Stimulated activated memory B cell treated with anti-CD40 and anti-IgM and Interleukin-4, amounts not matched to agents 10 μg/mL and 1 μg/mL and 100 μg/mL, for 72 hours (primary cell): ENCODE measurements around the gene RPL23.

Experiments
- ATAC-seq: fragments of 150-1000 bp; cut with Tn5 transposase; 2 replicates; pipeline ENCODE4 v1.10.0; 2021
- H3K27ac Mint-ChIP-seq: one replicate; pipeline ENCODE4 v1.8.0; 2022; ENCODE audit warnings: mild to moderate bottlenecking, mixed read lengths
- H3K27me3 Mint-ChIP-seq: one replicate; pipeline ENCODE4 v1.8.0; 2022; ENCODE audit warnings: mixed read lengths
- H3K36me3 Mint-ChIP-seq: one replicate; pipeline ENCODE4 v1.8.0; 2022; ENCODE audit warnings: mixed read lengths
- H3K4me1 Mint-ChIP-seq: one replicate; pipeline ENCODE4 v1.8.0; 2022; ENCODE audit warnings: mixed read lengths
- H3K4me3 Mint-ChIP-seq: one replicate; pipeline ENCODE4 v1.8.0; 2022; ENCODE audit warnings: mild to moderate bottlenecking, moderate library complexity, mixed read lengths
- H3K9me3 Mint-ChIP-seq: one replicate; pipeline ENCODE4 v1.8.0; 2022; ENCODE audit warnings: mixed read lengths

Gene RPL23

GRCh38 chr17:38798614-38799500 lies 54.7 kb downstream of the RPL23 start:
- H3K36me3 Mint-ChIP-seq = peaks cover 43% of the 10 kb centered on the region

More at GRCh38 chr17:38798614-38799500, 54.7 kb downstream of the RPL23 start:
- peak; percentile 62 for ATAC-seq
- H3K4me3 Mint-ChIP-seq = peak overlapping the region; percentile 94
- H3K27me3 Mint-ChIP-seq = no peaks in the 10 kb centered on the region
- peak overlapping the region; percentile 87 for H3K27ac Mint-ChIP-seq
- H3K4me1 Mint-ChIP-seq = peaks cover 43% of the 10 kb centered on the region
- no peaks in the 10 kb centered on the region for H3K9me3 Mint-ChIP-seq
